Trophoblast cell (in vitro differentiated cells and primary cell): ENCODE data around the gene MCAM. TPM values are rescaled to one million over a fixed set of nuclear protein-coding genes. Genes with fewer than 3 reads are reported as not detected.

Experiments
- DNase-seq, 2 donors: peaks; one replicate each; pipeline ENCODE4 v3.0.0-alpha.2; 2016
- H2AFZ ChIP-seq: 2 replicates; pipeline ENCODE4 v1.6.1; 2013; ENCODE audit warnings: low read length, moderate library complexity, mild to moderate bottlenecking; ENCODE audit not compliant: insufficient read depth, poor library complexity
- H2AK5ac ChIP-seq: 2 replicates; pipeline ENCODE4 v1.6.1; 2013; ENCODE audit warnings: mild to moderate bottlenecking, low read length
- H2BK120ac ChIP-seq: 2 replicates; pipeline ENCODE4 v1.6.1; 2013; ENCODE audit warnings: low read length, mild to moderate bottlenecking, moderate library complexity; ENCODE audit not compliant: insufficient read depth, poor library complexity
- H2BK12ac ChIP-seq: 2 replicates; pipeline ENCODE4 v1.6.1; 2013; ENCODE audit warnings: mild to moderate bottlenecking, low read length, moderate library complexity
- H2BK5ac ChIP-seq: 2 replicates; pipeline ENCODE4 v1.6.1; 2013; ENCODE audit warnings: low read length, low read depth, moderate library complexity, mild to moderate bottlenecking; ENCODE audit not compliant: poor library complexity
- H3K14ac ChIP-seq: 2 replicates; pipeline ENCODE4 v1.6.1; 2013; ENCODE audit warnings: mild to moderate bottlenecking, low read length
- H3K18ac ChIP-seq: 2 replicates; pipeline ENCODE4 v1.6.1; 2013; ENCODE audit warnings: mild to moderate bottlenecking, low read length
- H3K23ac ChIP-seq: 2 replicates; pipeline ENCODE4 v1.6.1; 2013; ENCODE audit warnings: low read length
- H3K27ac ChIP-seq: 2 replicates; pipeline ENCODE4 v1.5.1; 2013; ENCODE audit warnings: low read depth, mild to moderate bottlenecking, inconsistent platforms, low read length, moderate library complexity
- H3K27me3 ChIP-seq: 2 replicates; pipeline ENCODE4 v1.6.1; 2013; ENCODE audit warnings: inconsistent platforms, mild to moderate bottlenecking, low read length, moderate library complexity; ENCODE audit not compliant: insufficient read depth
- H3K36me3 ChIP-seq, 2 experiments: 1 replicate in 1 of 2; 2 replicates in 1 of 2; pipeline ENCODE4 v1.6.1; 2013; ENCODE audit warnings: low read length in 2 of 2, mild to moderate bottlenecking in 2 of 2, moderate library complexity in 1 of 2; ENCODE audit not compliant: insufficient read depth in 2 of 2, control insufficient read depth in 1 of 2
- H3K4ac ChIP-seq: 2 replicates; pipeline ENCODE4 v1.6.1; 2013; ENCODE audit warnings: low read depth, mild to moderate bottlenecking, low read length, moderate library complexity
- H3K4me1 ChIP-seq, 2 experiments: 1 replicate in 1 of 2; 2 replicates in 1 of 2; pipeline ENCODE4 v1.6.1; 2013; ENCODE audit warnings: low read length in 2 of 2, mild to moderate bottlenecking in 2 of 2, moderate library complexity in 1 of 2; ENCODE audit not compliant: insufficient read depth in 2 of 2, control insufficient read depth in 1 of 2
- H3K4me2 ChIP-seq: 2 replicates; pipeline ENCODE4 v1.6.1; 2013; ENCODE audit warnings: inconsistent platforms, mild to moderate bottlenecking, low read length, moderate library complexity
- H3K4me3 ChIP-seq: 2 replicates; pipeline ENCODE4 v1.5.1; 2013; ENCODE audit warnings: mild to moderate bottlenecking, low read depth, low read length, inconsistent platforms
- H3K79me1 ChIP-seq: one replicate; pipeline ENCODE4 v1.6.1; 2013; ENCODE audit warnings: low read length
- H3K79me2 ChIP-seq: 2 replicates; pipeline ENCODE4 v1.6.1; 2013; ENCODE audit warnings: low read length, mild to moderate bottlenecking; ENCODE audit not compliant: control insufficient read depth, insufficient read depth, poor library complexity
- H3K9ac ChIP-seq: 2 replicates; pipeline ENCODE4 v1.6.1; 2013; ENCODE audit warnings: mild to moderate bottlenecking, low read length
- H3K9me3 ChIP-seq: 2 replicates; pipeline ENCODE4 v1.6.1; 2013; ENCODE audit warnings: low read depth, mild to moderate bottlenecking, control low read depth, inconsistent platforms, low read length; ENCODE audit not compliant: insufficient read depth
- H4K12ac ChIP-seq: 2 replicates; pipeline ENCODE4 v1.6.1; 2013; ENCODE audit warnings: low read depth, mild to moderate bottlenecking, low read length, moderate library complexity
- H4K8ac ChIP-seq: 2 replicates; pipeline ENCODE4 v1.6.1; 2013; ENCODE audit warnings: low read depth, mild to moderate bottlenecking, low read length, moderate library complexity
- H4K91ac ChIP-seq: one replicate; pipeline ENCODE4 v1.6.1; 2013; ENCODE audit warnings: low read depth, mild to moderate bottlenecking, low read length, moderate library complexity
- WGBS: extraction: QIAGEN DNeasy Blood & Tissue Kit; methylation state at CpG from one replicate; pipeline ENCODE4 v1.1.7; 2013; ENCODE audit warnings: missing lambda C conversion rate; ENCODE audit not compliant: insufficient read length, insufficient coverage; ENCODE audit errors: extremely low coverage; 5-methylcytosine and 5-hydroxymethylcytosine counted together
- polyA plus RNA-seq: library from polyadenylated mRNA; stranded (reverse); fragments of 200-250 nt; gene quantifications from 2 replicates; pipeline ENCODE4 v1.2.3, GENCODE V29; 2013

The MCAM gene
- polyA plus RNA-seq, result 42.9 and 51.1 TPM in 2 replicates

- peak within 1 kb of the TSS; percentile 42 for H3K18ac ChIP-seq
- H3K4me2 ChIP-seq, result peak within 1 kb of the TSS; percentile 97
- H2BK120ac ChIP-seq, result peak within 1 kb of the TSS; percentile 73
- H2BK12ac ChIP-seq, result peak within 1 kb of the TSS; percentile 31
- peak within 1 kb of the TSS; percentile 40 for H2AFZ ChIP-seq
- H4K91ac ChIP-seq, result peak within 1 kb of the TSS; percentile 57
- peak within 1 kb of the TSS; percentile 31 for H3K4ac ChIP-seq
- H3K14ac ChIP-seq, result peak within 1 kb of the TSS; percentile 83
- peak within 1 kb of the TSS; percentile 60 for H2AK5ac ChIP-seq
- H3K36me3 ChIP-seq, result peaks cover 19 to 21% of the 10 kb centered on the region in 2 experiments
- peaks cover 5% of the 10 kb centered on the region for H3K79me2 ChIP-seq
- peak within 1 kb of the TSS; percentile 91 for H3K27ac ChIP-seq
- peak in 1 of 2 donors; percentile 65 for DNase-seq
- H3K27me3 ChIP-seq, result peaks cover 6% of the 10 kb centered on the region
- peaks cover 49% of the 10 kb centered on the region for H3K79me1 ChIP-seq
- H3K4me3 ChIP-seq, result peak within 1 kb of the TSS; percentile 87
- H3K9ac ChIP-seq, result peak within 1 kb of the TSS; percentile 68
- H3K23ac ChIP-seq, result no peak within 1 kb of the TSS
- peak within 1 kb of the TSS; percentile 17 for H4K12ac ChIP-seq
- peaks cover 60 to 61% of the 10 kb centered on the region in 2 experiments for H3K4me1 ChIP-seq
- H3K9me3 ChIP-seq, result no peaks in the 10 kb centered on the region
- no CpG with 5 or more reads among the region's 74 CpGs for WGBS
- no peak within 1 kb of the TSS for H2BK5ac ChIP-seq
- H4K8ac ChIP-seq, result peak within 1 kb of the TSS; percentile 44
These were observed at the start of gene MCAM for GRCh38 chr11:119316729-119317591. Gene MCAM, minus strand, starts transcription at chr11:119317130. Its CDS starts 29 bp downstream, at chr11:119317101.

GRCh38 chr11:119365071-119365591 lies 48.2 kb upstream of the MCAM start:
- H4K91ac ChIP-seq, result no peak overlapping the region
- no peak overlapping the region for H2AK5ac ChIP-seq
- H2AFZ ChIP-seq, result no peak overlapping the region
- H3K4me3 ChIP-seq, result no peak overlapping the region
- no peak overlapping the region for H3K4ac ChIP-seq
- no CpG with 5 or more reads among the region's 6 CpGs for WGBS
- no peaks in the 10 kb centered on the region for H3K36me3 ChIP-seq
- no peak overlapping the region for H4K8ac ChIP-seq
- peaks cover 28 to 31% of the 10 kb centered on the region in 2 experiments for H3K4me1 ChIP-seq
- no peak overlapping the region for H3K9ac ChIP-seq
- H2BK12ac ChIP-seq, result no peak overlapping the region
- H3K14ac ChIP-seq, result no peak overlapping the region
- H4K12ac ChIP-seq, result no peak overlapping the region
- DNase-seq, result no peak
- H3K23ac ChIP-seq, result no peak overlapping the region
- H2BK5ac ChIP-seq, result no peak overlapping the region
- H3K79me1 ChIP-seq, result peaks cover 10% of the 10 kb centered on the region
- H3K18ac ChIP-seq, result no peak overlapping the region
- peaks cover 5% of the 10 kb centered on the region for H3K9me3 ChIP-seq
- no peak overlapping the region for H2BK120ac ChIP-seq
- H3K79me2 ChIP-seq, result peaks cover 2% of the 10 kb centered on the region
- no peak overlapping the region for H3K27ac ChIP-seq
- H3K4me2 ChIP-seq, result no peak overlapping the region
- H3K27me3 ChIP-seq, result no peaks in the 10 kb centered on the region

GRCh38 chr11:119363851-119364590 lies 47.1 kb upstream of the MCAM start:
- peak overlapping the region; percentile 61 for H2BK120ac ChIP-seq
- peaks cover 1 to 4% of the 10 kb centered on the region in 2 experiments for H3K36me3 ChIP-seq
- peak overlapping the region; percentile 47 for H2AFZ ChIP-seq
- H2BK12ac ChIP-seq, result peak overlapping the region; percentile 51
- no peak overlapping the region for H4K12ac ChIP-seq
- no peaks in the 10 kb centered on the region for H3K27me3 ChIP-seq
- H3K9ac ChIP-seq, result no peak overlapping the region
- H4K91ac ChIP-seq, result peak overlapping the region; percentile 64
- H3K18ac ChIP-seq, result peak overlapping the region; percentile 73
- no CpG with 5 or more reads among the region's 88 CpGs for WGBS
- peak overlapping the region; percentile 73 for H3K4me2 ChIP-seq
- H3K4ac ChIP-seq, result no peak overlapping the region
- H3K27ac ChIP-seq, result no peak overlapping the region
- DNase-seq, result peak; percentile 19 to 71
- peak overlapping the region; percentile 69 for H3K14ac ChIP-seq
- H3K79me2 ChIP-seq, result peaks cover 2% of the 10 kb centered on the region
- H3K9me3 ChIP-seq, result peaks cover 5% of the 10 kb centered on the region
- H3K23ac ChIP-seq, result no peak overlapping the region
- peaks cover 33 to 36% of the 10 kb centered on the region in 2 experiments for H3K4me1 ChIP-seq
- peaks cover 10% of the 10 kb centered on the region for H3K79me1 ChIP-seq
- peak overlapping the region; percentile 67 for H3K4me3 ChIP-seq
- no peak overlapping the region for H2BK5ac ChIP-seq
- H2AK5ac ChIP-seq, result peak overlapping the region; percentile 4
- peak overlapping the region; percentile 39 for H4K8ac ChIP-seq
